HG02763 (cell line): ENCODE data around the gene TPBGL.

Source experiments
- ATAC-seq: cut with Tn5 transposase; IDR thresholded peaks from one replicate; pipeline ENCODE4 v1.9.1; 2021; ENCODE audit warnings: mild to moderate bottlenecking, moderate library complexity; ENCODE audit not compliant: unreplicated experiment

Gene TPBGL

GRCh38 chr11:75244052-75244814 is 3.7 kb downstream of the TPBGL start:
- ATAC-seq = no peak

GRCh38 chr11:75245356-75246005 is 4.9 kb downstream of the TPBGL start:
- ATAC-seq = no peak

GRCh38 chr11:75246006-75246670 is 5.6 kb downstream of the TPBGL start:
- ATAC-seq = no peak

- ATAC-seq = no peak
These were observed 6.2 kb downstream of the TPBGL start for GRCh38 chr11:75246671-75247350.

- no peak for ATAC-seq
These were observed 8.3 kb downstream of the TPBGL start for GRCh38 chr11:75248924-75249256.

- ATAC-seq = no peak
These were observed 9.1 kb downstream of the TPBGL start for GRCh38 chr11:75249704-75250103.

GRCh38 chr11:75254326-75254725 is 13.8 kb downstream of the TPBGL start:
- no peak for ATAC-seq

GRCh38 chr11:75260396-75261170 is 20.0 kb downstream of the TPBGL start:
- no peak for ATAC-seq

- ATAC-seq = no peak
These were observed 21.4 kb downstream of the TPBGL start for GRCh38 chr11:75261902-75262361.

- ATAC-seq = no peak
These were observed 21.9 kb downstream of the TPBGL start for GRCh38 chr11:75262436-75262835.

- ATAC-seq = no peak
These were observed 22.6 kb downstream of the TPBGL start for GRCh38 chr11:75262961-75263852.

GRCh38 chr11:75263944-75264349 is 23.4 kb downstream of the TPBGL start:
- ATAC-seq = no peak

GRCh38 chr11:75264356-75264755 is 23.8 kb downstream of the TPBGL start:
- no peak for ATAC-seq

GRCh38 chr11:75264971-75265370 is 24.4 kb downstream of the TPBGL start:
- ATAC-seq = no peak

GRCh38 chr11:75265851-75266531 is 25.4 kb downstream of the TPBGL start:
- ATAC-seq = no peak

GRCh38 chr11:75267171-75267970 is 26.8 kb downstream of the TPBGL start:
- ATAC-seq = no peak

GRCh38 chr11:75268626-75269366 is 28.2 kb downstream of the TPBGL start:
- no peak for ATAC-seq

GRCh38 chr11:75269367-75269660 is 28.7 kb downstream of the TPBGL start:
- no peak for ATAC-seq
